BE2C (cell line): ENCODE data around the gene CACNA2D2.

Experiments
- DNase-seq: peaks from one replicate; pipeline ENCODE4 v3.0.0-alpha.2; 2020
- H3K27me3 ChIP-seq: fragments of 250-450 bp; sonication (Bioruptor Pico); 2 replicates; pipeline ENCODE4 v1.5.1; 2020; ENCODE audit warnings: mild to moderate bottlenecking
- H3K36me3 ChIP-seq: fragments of 250-450 bp; sonication (Bioruptor Pico); 2 replicates; pipeline ENCODE4 v1.5.1; 2020; ENCODE audit warnings: mild to moderate bottlenecking
- H3K4me1 ChIP-seq: fragments of 250-450 bp; sonication (Bioruptor Pico); 2 replicates; pipeline ENCODE4 v1.5.1; 2020
- H3K4me3 ChIP-seq: 2 replicates; pipeline ENCODE4 v1.5.1; 2011; ENCODE audit warnings: low read depth, low read length
- H3K9me3 ChIP-seq: fragments of 250-450 bp; sonication (Bioruptor Pico); 2 replicates; pipeline ENCODE4 v1.5.1; 2020
- TF ChIP-seq, protein P1 (sequence below): IDR thresholded peaks from 2 replicates; pipeline ENCODE4 v1.5.1; 2012; ENCODE audit warnings: mild to moderate bottlenecking, low read depth, low read length

Gene CACNA2D2

DNA sequence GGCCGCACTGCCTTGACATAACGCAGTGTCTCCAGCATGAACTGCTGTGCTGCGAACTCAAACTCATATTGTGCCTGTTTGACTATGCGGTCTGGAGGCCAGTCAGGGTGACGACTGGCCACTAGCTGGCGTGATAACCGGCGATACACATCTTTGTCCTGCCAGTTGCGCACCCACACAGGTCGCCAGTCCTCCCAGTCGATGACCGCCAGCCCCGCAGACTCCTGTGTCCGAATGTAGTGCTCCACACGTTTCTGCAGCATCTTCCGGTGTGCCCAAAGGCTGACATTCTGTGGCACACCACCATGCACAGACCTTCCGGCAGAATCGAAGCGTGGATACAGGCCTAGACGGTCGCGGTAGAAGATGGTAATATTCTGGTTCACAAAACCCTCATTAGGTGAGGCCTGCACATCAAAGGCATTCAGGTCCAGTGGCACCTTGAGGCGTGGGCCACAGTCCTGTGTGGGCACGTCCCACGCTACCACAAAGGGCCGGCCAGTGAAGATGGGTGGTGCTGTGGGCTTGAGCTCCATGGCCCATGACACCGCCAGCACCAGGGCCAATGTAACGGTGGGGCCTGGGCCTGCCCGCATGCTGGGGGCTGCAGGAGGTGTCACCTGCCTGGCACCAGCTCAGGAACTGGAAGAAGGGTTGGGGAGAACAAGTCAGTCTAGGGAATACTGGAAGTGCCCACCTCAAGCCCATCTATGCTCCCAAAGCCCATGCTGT, 183.4 kb downstream of the CACNA2D2 start:
- TF ChIP-seq, protein P1, sequence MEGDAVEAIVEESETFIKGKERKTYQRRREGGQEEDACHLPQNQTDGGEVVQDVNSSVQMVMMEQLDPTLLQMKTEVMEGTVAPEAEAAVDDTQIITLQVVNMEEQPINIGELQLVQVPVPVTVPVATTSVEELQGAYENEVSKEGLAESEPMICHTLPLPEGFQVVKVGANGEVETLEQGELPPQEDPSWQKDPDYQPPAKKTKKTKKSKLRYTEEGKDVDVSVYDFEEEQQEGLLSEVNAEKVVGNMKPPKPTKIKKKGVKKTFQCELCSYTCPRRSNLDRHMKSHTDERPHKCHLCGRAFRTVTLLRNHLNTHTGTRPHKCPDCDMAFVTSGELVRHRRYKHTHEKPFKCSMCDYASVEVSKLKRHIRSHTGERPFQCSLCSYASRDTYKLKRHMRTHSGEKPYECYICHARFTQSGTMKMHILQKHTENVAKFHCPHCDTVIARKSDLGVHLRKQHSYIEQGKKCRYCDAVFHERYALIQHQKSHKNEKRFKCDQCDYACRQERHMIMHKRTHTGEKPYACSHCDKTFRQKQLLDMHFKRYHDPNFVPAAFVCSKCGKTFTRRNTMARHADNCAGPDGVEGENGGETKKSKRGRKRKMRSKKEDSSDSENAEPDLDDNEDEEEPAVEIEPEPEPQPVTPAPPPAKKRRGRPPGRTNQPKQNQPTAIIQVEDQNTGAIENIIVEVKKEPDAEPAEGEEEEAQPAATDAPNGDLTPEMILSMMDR = no peak
- Histone ChIP-seq H3K9me3 (no peaks in the 10 kb centered on the region), H3K27me3 (no peaks in the 10 kb centered on the region), H3K36me3 (peaks cover 17% of the 10 kb centered on the region), H3K4me3 (peak overlapping the region; percentile 65), H3K4me1 (peaks cover 3% of the 10 kb centered on the region)
- no peak for DNase-seq

DNA sequence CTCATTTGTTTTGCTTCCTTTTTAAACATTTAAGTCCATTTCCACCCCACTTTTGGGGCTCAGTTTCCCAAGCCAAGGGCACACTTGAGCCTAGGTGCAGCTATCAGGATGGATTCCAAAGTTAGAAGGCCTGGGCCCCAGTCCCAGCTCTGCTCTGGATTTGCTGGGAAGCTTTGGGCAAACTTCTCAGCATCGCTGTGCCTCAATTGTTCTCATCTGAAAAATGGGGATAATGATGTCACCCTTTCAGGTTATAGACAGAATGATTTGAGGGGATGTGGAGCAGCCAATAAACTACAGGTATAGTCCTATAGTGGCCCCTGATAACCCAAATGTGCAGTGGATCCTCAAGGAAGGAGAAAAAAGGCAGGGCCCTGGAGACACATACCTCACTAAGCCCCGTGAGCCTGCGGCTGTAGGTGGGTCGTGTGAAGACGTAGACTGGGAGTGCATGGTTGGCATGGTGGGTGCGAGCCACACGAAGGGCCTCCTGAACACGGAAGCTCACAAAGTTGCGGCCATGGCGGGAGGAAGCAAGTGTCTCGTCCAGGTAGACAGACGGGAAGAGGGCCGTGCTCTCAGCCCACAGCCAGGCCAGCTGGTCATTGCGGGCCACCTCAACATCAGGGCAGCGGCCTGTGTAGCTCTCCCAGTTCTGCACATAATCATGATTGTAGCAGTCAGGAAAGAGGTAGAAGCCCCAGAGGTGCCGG, 184.1 kb downstream of the CACNA2D2 start:
- TF ChIP-seq, protein P1 = no peak
- H3K4me3 ChIP-seq = no peak overlapping the region
- peaks cover 3% of the 10 kb centered on the region for H3K4me1 ChIP-seq
- H3K36me3 ChIP-seq = peaks cover 17% of the 10 kb centered on the region
- DNase-seq = no peak
- no peaks in the 10 kb centered on the region for H3K27me3 ChIP-seq
- H3K9me3 ChIP-seq = no peaks in the 10 kb centered on the region

DNA sequence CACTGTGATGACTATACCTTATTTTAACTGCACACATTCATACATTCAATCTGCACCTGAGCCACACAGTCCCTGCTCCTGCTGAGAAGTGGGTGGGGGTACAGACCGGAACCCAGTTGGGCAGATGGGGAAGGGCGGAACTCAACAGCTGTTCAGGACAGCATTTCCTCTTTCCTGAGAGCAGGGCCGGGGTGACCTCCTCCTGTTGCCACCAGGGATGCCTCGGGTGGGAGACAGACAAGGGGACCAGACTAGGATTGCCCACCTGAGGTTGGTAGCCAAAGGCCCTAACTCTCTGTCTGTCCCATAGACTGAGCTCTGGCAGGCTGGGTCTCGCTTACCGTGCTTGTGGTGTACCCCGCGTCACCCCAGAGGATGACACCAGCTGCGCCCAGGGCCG, 184.8 kb downstream of the CACNA2D2 start:
- no peaks in the 10 kb centered on the region for H3K9me3 ChIP-seq
- TF ChIP-seq, protein P1 = no peak
- peaks cover 17% of the 10 kb centered on the region for H3K36me3 ChIP-seq
- peaks cover 3% of the 10 kb centered on the region for H3K4me1 ChIP-seq
- no peak for DNase-seq
- no peaks in the 10 kb centered on the region for H3K27me3 ChIP-seq
- no peak overlapping the region for H3K4me3 ChIP-seq

DNA sequence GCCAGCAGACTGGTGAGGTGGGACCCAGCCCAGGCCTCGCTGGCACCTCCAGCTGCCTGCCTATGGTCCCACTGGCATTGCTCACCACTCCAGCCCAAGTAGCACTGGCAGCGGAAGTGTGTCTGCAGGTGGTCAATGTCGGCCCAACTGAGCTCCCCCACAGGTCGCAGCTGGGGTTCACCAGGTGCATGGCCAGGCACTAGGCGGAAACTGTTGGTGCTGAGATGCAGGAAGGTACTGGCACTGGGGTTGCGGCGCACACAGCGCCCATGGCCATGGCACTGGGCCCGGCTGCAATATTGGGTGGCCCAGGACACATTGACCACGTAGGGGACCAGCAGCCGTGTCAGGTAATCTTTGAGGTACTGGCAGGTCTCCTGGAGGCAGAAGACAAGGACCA, 185.3 kb downstream of the CACNA2D2 start:
- no peaks in the 10 kb centered on the region for H3K9me3 ChIP-seq
- no peaks in the 10 kb centered on the region for H3K27me3 ChIP-seq
- no peak overlapping the region for H3K4me3 ChIP-seq
- TF ChIP-seq, protein P1 = no peak
- peaks cover 3% of the 10 kb centered on the region for H3K4me1 ChIP-seq
- no peak for DNase-seq
- peaks cover 17% of the 10 kb centered on the region for H3K36me3 ChIP-seq

DNA sequence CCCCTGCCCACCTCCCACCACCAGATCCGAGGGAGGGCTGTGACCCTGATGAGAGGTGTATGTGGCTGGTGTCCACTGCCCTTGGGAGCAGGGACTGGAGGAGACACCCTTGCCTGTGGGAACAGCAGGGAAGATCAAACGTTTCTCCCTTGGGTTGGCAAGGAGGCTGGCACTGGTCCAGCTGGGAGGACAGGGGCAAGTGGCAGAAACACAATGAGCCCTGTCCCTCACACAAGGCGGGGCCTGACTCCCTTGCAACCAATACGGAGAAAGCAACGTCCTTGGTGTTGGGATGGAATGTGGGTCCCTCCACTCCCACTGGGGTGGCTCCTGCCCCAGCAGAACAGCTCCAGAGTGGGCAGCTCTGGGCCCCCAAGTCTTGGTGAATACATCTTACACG, 186.1 kb downstream of the CACNA2D2 start:
- Histone ChIP-seq H3K27me3 (no peaks in the 10 kb centered on the region), H3K4me3 (no peak overlapping the region), H3K36me3 (peaks cover 17% of the 10 kb centered on the region), H3K4me1 (peaks cover 3% of the 10 kb centered on the region), H3K9me3 (no peaks in the 10 kb centered on the region)
- no peak for DNase-seq
- TF ChIP-seq, protein P1 = no peak
